ENCODE results near the gene RGS10.
"Not testable (repeated sequence)": the region's sequence is repeated elsewhere in the genome, so short reads cannot be mapped to it uniquely, and the experiment has no call there.

RGS10 gene

GRCh38 chr10:119469325-119469707, 73.2 kb downstream of the RGS10 start:
- no peak overlapping the region for H3K27ac ChIP-seq
- no peak for TF ChIP-seq CTCF (IDR thresholded peaks at IDR 0.05; ENCODE audit: low read depth, low read length, missing control alignments)
- DNase-seq, result no peak
- no peaks in the 10 kb centered on the region for H3K36me3 ChIP-seq (replicated peaks)
- in situ Hi-C loops (cut with HindIII; ENCODE audit: low pct_ligation_motif_present, low sequenced_read_pairs), result no loop called here
- H3K27me3 ChIP-seq (replicated peaks), result peaks cover 2% of the 10 kb centered on the region
- no peak overlapping the region for H3K4me3 ChIP-seq (ENCODE audit: low read depth, low read length)

GRCh38 chr10:119468542-119469324, 73.8 kb downstream of the RGS10 start:
- no peak for TF ChIP-seq CTCF (IDR thresholded peaks at IDR 0.05; ENCODE audit: low read depth, low read length, missing control alignments)
- Histone ChIP-seq H3K27me3 (replicated peaks) (peaks cover 2% of the 10 kb centered on the region), H3K4me3 (ENCODE audit: low read depth, low read length) (no peak overlapping the region), H3K27ac (no peak overlapping the region), H3K36me3 (replicated peaks) (no peaks in the 10 kb centered on the region)
- in situ Hi-C loops (cut with HindIII; ENCODE audit: low pct_ligation_motif_present, low sequenced_read_pairs), result no loop called here
- no peak for DNase-seq

GRCh38 chr10:119466655-119467054, 75.9 kb downstream of the RGS10 start:
- DNase-seq, result no peak
- Histone ChIP-seq H3K4me3 (ENCODE audit: low read depth, low read length) (no peak overlapping the region), H3K36me3 (replicated peaks) (no peaks in the 10 kb centered on the region), H3K27me3 (replicated peaks) (peaks cover 2% of the 10 kb centered on the region), H3K27ac (no peak overlapping the region)
- in situ Hi-C loops (cut with HindIII; ENCODE audit: low pct_ligation_motif_present, low sequenced_read_pairs), result no loop called here
- TF ChIP-seq CTCF (IDR thresholded peaks at IDR 0.05; ENCODE audit: low read depth, low read length, missing control alignments), result no peak

- H3K4me3 ChIP-seq (ENCODE audit: low read depth, low read length), result no peak overlapping the region
- no peaks in the 10 kb centered on the region for H3K36me3 ChIP-seq (replicated peaks)
- H3K27ac ChIP-seq, result no peak overlapping the region
- no peak for TF ChIP-seq CTCF (IDR thresholded peaks at IDR 0.05; ENCODE audit: low read depth, low read length, missing control alignments)
- peaks cover 2% of the 10 kb centered on the region for H3K27me3 ChIP-seq (replicated peaks)
- no peak for DNase-seq
- in situ Hi-C loops (cut with HindIII; ENCODE audit: low pct_ligation_motif_present, low sequenced_read_pairs), result no loop called here
These were observed 76.4 kb downstream of the RGS10 start for GRCh38 chr10:119466076-119466475.

- H3K36me3 ChIP-seq (replicated peaks), result no peaks in the 10 kb centered on the region
- no peak for TF ChIP-seq CTCF (IDR thresholded peaks at IDR 0.05; ENCODE audit: low read depth, low read length, missing control alignments)
- H3K27ac ChIP-seq, result no peak overlapping the region
- DNase-seq, result no peak
- H3K4me3 ChIP-seq (ENCODE audit: low read depth, low read length), result no peak overlapping the region
- peaks cover under 1% of the 10 kb centered on the region for H3K27me3 ChIP-seq (replicated peaks)
- in situ Hi-C loops (cut with HindIII; ENCODE audit: low pct_ligation_motif_present, low sequenced_read_pairs), result no loop called here
These were observed 77.4 kb downstream of the RGS10 start for GRCh38 chr10:119465085-119465484.

GRCh38 chr10:119463195-119463594, 79.3 kb downstream of the RGS10 start:
- DNase-seq; in situ Hi-C loops (cut with HindIII; ENCODE audit: low pct_ligation_motif_present, low sequenced_read_pairs); H3K27me3 ChIP-seq (replicated peaks): not testable (repeated sequence)

More at GRCh38 chr10:119463195-119463594, 79.3 kb downstream of the RGS10 start:
- H3K4me3 ChIP-seq (ENCODE audit: low read depth, low read length); H3K36me3 ChIP-seq (replicated peaks); H3K27ac ChIP-seq: not testable (repeated sequence)

All from brain microvascular endothelial cell (primary cell).